ENCODE data around the gene DLX5.

Gene DLX5

DNA sequence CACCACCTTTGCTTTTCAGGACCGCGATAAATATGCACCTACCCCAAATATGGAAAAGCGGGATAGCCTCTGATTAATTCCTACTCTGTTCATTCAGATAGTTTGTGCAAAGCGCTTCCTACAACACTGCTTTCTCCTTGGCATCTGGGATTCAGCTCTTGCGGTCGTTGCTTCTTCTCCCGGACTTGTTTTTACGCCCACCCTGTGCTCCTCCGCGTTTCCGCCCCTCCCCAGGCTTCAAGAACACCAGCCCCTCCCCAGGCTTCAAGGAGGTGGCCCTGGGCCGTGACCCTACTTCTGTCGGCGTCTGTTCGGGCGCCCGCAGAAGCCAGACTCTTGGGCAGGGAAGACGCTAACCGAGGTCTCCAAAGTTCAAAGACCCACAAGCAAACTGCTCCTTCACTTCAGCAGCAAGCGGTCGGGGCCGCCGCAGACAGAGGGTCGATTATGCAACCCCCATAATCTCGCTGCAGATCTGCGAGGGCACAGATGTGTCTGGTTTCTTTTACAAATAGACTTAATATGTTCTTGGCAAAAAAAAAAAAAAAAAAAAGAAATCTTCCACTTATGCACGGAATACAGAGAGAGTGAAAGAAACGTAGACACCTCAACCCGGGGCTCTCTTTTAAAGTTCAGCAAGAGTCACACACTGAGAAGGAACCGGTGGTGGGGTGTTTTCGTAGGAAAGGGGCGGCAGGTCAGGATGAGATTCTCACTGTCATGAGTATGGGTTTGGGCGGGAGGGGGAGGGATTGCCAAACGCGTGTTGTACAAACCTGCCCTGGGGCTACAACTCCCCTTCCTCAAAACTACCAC, 1.9 kb downstream of the DLX5 start:
- no peak for TF ChIP-seq ZNF274 (IDR thresholded peaks at IDR 0.05; ENCODE audit: low read depth, low read length)

DNA sequence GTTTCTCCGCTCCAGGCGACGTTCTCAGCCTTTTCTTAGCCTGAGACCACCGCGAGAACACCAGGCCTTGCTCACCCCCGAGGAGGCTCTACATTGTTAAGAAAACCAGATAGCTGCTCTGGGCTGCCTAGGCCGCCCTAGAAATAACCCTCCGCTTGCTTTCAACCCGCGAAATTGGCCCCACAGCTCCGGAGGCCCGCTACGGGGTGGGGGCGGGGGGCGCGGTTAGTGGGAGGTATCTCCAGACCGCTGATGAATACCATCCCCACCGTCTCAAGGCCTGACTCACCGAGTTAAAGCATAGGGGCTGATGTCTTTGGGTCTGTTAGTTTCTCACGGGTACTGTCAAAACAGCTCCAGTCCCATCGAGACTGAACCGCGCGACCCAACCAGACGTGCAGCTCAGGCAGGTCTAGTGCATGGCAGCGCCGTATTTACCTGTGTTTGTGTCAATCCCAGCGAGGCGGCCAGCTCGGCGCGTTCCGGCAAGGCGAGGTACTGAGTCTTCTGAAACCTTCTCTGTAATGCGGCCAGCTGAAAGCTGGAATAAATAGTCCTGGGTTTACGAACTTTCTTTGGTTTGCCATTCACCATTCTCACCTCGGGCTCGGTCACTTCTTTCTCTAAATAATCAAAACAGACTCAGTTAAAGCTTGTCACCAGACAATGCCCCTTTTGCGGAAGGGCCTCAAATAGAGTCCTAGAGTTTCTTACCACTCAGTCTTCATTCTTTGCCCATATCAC, 2.7 kb downstream of the DLX5 start:
- no peak for TF ChIP-seq ZNF274 (IDR thresholded peaks at IDR 0.05; ENCODE audit: low read depth, low read length)
- H3K4me3 ChIP-seq (ENCODE audit: low read length) = no peak overlapping the region

More for the DNA sequence above, 1.9 kb downstream of the DLX5 start:
- H3K4me3 ChIP-seq (ENCODE audit: low read length) = no peak overlapping the region

DNA sequence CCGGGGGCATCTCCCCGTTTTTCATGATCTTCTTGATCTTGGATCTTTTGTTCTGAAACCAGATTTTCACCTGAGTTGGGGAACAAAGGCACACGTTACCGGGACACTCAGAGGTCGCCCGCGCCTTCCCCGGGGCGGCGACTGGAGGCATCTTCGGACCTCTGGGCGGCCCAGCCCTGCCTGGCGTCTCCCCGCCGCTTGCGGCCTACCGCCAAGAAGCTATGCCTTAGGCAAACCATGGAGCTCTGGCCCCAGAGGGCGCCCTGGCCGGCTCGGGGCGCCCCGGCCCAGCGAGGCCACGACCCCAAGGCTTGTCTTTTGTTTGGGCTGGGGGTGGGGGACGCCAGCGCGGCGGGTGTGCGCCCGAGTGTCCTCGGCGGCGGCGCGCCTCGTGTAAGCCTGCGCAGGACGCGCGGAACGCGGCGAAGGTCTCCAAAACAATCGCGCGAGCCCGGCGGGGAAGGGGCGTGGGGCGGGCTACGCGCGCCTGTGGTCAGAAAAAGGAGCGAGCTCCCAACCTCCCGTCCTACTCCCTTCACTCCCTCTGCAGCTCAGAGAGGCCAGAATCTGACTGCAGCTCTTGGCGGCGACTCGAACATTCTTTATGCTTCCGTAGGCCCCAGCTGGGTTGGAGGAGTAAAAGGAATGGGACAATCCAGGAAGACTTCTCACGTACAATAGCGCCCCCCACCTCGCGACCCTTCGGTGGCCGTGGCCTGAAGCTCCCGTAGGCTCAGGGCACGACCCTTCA, 3.5 kb downstream of the DLX5 start:
- H3K4me3 ChIP-seq (ENCODE audit: low read length) = no peak overlapping the region
- TF ChIP-seq ZNF274 (IDR thresholded peaks at IDR 0.05; ENCODE audit: low read depth, low read length) = no peak

DNA sequence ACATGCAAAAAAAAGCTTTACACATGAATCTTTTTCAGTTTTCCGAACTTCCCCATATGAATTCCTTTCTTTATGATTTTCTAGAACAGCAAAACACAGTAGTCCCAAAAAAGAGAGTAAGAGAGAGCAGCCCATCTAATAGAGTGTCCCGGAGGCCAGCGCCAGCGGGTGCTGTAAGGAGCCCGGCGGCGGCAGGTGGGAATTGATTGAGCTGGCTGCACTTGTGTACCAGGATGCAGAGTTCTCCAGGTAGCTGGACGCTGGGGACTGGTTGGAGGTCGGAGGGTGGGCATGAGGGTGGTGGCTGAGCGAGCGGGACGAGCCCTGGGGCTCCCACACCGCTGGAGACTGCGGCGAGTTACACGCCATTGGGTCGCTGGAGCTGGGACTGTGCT, 4.0 kb downstream of the DLX5 start:
- no peak for TF ChIP-seq ZNF274 (IDR thresholded peaks at IDR 0.05; ENCODE audit: low read depth, low read length)
- no peak overlapping the region for H3K4me3 ChIP-seq (ENCODE audit: low read length)

- no peak overlapping the region for H3K4me3 ChIP-seq (ENCODE audit: low read length)
- TF ChIP-seq ZNF274 (IDR thresholded peaks at IDR 0.05; ENCODE audit: low read depth, low read length) = no peak
Observed at GRCh38 chr7:97019710-97020225, 4.9 kb downstream of the DLX5 start.

- H3K4me3 ChIP-seq (ENCODE audit: low read length) = no peak overlapping the region
- TF ChIP-seq ZNF274 (IDR thresholded peaks at IDR 0.05; ENCODE audit: low read depth, low read length) = no peak
Observed at GRCh38 chr7:97018791-97019531, 5.7 kb downstream of the DLX5 start.

- H3K4me3 ChIP-seq (ENCODE audit: low read length) = no peak overlapping the region
- TF ChIP-seq ZNF274 (IDR thresholded peaks at IDR 0.05; ENCODE audit: low read depth, low read length) = no peak
Observed at GRCh38 chr7:97018126-97018601, 6.5 kb downstream of the DLX5 start.

- TF ChIP-seq ZNF274 (IDR thresholded peaks at IDR 0.05; ENCODE audit: low read depth, low read length) = no peak
- H3K4me3 ChIP-seq (ENCODE audit: low read length) = no peak overlapping the region
Observed at GRCh38 chr7:97017192-97018125, 7.2 kb downstream of the DLX5 start.

- no peak for TF ChIP-seq ZNF274 (IDR thresholded peaks at IDR 0.05; ENCODE audit: low read depth, low read length)
- H3K4me3 ChIP-seq (ENCODE audit: low read length) = no peak overlapping the region
Observed at GRCh38 chr7:97016381-97017191, 8.0 kb downstream of the DLX5 start.

DNA sequence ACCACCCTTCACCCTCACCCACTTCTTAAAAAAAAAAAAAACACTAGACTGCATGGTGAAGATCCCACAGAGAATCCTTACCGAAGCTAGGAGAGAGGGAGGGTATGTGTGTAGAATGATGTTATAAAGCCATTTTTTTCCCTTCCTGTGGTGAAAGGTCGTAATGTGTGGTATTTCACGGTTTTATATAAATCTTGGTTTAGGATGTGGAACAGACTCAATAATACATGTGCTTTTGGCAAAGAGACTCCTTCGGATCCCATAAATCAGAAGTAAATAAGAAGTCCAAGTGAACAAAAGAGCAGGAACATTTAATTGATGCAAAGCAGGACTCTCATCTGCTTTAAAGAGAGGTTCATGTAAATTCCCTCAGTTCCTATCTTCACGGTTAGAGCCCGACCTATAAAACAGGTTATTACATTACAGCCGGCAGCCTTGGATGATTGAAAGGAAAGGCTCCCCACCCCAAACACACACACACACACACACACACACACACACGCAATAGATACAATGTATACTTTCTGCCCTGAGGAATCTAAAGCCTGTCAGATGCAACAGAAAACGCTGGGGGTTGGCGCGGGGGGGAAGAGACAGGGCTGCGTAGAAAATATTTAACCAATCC, 8.8 kb downstream of the DLX5 start:
- no peak overlapping the region for H3K4me3 ChIP-seq (ENCODE audit: low read length)
- TF ChIP-seq ZNF274 (IDR thresholded peaks at IDR 0.05; ENCODE audit: low read depth, low read length) = no peak

GRCh38 chr7:97015279-97015678, 9.4 kb downstream of the DLX5 start:
- H3K4me3 ChIP-seq (ENCODE audit: low read length) = no peak overlapping the region
- TF ChIP-seq ZNF274 (IDR thresholded peaks at IDR 0.05; ENCODE audit: low read depth, low read length) = no peak
